ENCODE data around the gene MKNK1.

MKNK1 gene

DNA sequence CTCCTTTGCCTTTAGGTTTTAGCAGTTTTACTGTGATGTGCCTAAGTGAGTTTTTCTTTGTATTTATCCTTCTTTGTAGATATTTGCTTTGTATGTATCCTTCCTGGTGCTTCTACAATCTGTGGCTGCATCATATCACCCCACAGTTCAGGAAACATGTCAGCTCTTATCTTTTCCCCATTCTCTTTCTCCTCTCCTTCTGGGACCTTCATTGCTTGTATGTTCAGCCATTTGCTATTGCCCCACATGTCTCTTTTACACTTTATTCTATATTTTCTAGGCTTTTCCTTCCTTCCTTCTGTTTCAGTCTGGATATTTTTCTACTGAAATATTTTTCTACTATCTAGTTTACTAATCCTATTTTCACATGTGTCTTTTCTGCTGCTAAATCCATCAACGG lies 67.5 kb downstream of the MKNK1 start:
- DNase-seq: no peak

DNA sequence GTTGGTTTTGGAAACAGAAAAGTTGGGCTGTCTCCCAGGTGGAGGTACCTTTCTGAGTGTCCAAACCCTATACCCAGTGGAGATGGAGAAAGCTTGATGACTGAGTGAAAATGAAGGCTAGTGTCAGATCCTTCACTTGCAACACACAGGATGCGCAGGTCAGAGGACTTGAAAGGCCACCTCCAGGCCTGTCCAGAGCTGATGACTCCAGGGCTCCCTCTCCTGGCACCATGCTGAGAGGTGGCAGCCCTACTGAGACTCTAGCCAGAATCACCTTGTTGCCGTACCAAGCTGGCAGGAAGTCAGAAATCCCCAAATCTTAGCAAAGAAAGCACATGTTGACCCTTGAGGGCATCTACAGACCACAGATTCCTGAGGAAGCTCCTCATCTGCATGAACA lies 69.0 kb downstream of the MKNK1 start:
- DNase-seq: no peak

DNA sequence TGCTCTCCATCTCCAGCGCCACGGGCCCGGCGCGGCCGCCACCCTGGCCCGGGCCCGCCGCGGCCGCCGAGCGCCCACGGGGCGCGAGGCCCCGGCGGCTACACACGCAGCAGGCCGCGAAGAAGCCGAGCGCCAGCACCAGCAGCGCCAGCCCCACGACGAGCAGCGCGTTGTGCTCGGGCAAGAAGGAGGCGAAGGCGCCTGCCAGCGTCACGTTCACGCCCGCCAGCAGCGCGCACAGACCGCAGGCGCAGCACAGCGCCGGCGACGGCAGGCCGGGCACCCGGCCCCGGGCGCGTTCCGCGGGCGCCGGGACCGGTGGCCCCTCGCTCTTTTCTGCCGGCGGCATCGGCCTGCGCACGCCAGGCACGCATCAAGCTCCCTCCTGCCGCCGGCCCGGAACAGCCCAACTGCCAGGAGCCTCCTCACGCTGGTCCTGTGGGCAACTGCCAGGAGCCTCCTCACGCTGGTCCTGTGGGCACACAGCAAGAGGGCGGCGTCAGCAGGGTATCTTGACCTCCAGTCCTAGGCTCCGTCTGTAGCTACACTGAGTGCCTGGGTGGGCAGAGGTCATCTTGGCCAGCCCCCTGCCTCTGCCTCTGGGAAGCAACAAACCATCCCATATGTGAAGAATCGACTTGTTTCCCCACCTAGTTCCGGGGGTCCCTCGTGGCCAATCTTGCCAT lies 70.7 kb downstream of the MKNK1 start:
- DNase-seq: peak; percentile 72

DNA sequence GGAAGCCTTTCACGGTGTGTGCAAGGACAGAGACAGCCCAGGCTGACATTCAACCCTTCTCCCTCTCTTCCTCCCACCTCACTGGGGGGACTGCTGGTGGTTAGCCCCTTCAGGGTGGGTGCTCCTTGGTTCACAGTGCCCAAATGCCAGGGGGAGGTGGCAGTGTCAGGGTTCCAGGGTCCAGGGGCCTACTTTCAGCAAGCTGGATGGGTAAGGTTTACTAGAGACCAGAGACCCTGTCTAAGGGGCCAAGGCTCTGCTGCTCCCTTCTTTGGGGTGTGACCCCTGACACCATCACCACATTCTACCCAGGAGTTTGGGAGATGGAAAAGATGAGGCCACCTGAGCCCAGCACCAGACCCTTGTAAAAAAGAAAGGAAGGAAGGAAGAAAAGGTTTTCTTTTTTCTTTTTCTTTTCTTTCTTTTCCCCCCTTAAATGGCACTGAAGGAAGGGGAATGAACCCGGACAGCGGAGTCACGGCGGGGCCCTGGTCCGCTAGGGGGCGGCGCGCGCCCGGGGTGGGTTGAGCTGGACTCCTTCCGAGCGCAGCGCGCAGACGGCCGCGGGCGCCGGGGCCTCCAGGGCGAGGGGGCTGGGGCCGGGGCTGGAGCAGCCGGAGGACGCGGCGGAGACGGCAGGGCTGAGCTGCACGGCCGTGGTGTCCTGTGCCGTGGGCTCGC lies 71.4 kb downstream of the MKNK1 start:
- peak; percentile 82 for DNase-seq

DNA sequence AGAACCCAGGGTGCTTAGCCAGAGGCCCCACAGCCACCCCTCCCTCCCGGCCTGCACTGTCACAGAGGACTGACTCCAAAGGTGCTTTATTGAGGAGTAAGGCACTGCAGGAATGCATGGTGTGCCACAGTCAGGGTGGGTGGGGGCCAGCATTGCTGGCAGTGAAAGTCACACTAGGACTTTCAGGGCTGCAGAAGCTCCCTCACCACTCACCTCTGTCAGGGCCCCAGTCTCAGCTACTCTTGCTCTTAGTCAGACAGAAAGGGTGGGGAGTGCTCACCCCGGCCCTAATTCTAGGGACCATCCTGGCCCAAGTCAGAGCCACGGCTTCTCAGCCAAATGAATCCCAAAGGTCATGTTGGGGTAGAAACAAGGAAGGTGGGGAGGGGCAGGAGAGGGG lies 72.0 kb downstream of the MKNK1 start:
- no peak for DNase-seq

DNA sequence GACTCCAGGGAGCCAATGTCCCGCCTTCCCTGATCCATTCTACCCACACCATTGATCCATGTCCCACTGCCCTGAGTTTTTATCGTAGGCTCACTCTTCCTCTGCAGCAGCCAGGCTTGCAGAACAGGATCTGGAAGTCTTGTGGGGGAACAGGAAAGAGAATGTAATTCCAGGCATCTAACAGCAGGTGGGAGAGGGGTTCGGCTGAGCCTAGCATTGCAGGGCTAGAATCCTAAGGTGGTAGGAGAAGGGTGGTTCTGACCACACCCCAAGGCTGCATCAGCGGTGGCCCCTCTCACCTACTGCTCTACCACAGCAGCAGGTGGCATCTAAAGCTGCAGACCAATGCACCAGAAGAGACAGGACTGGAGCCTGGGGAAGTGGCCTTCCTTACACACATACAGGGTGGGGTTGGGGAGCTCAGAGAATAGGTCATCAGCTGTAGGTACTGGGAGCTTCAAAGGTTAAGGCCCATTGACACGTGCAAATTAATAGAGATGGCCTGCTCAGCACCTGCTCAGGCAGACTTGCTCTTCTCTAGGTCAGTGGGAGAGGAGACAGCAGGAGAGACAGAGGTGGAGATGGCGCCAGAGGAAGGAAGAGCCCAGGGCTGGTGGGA lies 73.2 kb downstream of the MKNK1 start:
- DNase-seq: no peak

DNA sequence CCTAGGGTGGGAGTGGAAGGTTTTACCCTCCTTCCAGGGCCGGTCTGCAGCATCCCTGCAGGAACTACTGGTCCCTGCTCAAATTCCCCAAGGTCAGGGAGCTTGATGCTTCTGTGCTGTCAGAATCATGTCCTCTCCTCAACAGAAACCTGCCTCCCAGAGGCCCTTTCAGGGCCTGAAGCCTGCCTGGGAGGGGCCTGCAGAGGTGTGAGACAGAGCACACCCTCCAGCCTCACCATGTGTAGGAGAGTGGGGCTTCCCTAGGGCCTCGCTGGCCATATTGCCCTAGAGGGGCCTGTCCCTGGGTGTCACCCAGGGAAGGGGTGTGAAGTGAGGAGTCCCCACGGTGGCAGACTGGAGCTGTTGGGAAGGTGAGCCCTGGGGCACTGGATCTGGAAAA lies 73.8 kb downstream of the MKNK1 start:
- no peak for DNase-seq

DNA sequence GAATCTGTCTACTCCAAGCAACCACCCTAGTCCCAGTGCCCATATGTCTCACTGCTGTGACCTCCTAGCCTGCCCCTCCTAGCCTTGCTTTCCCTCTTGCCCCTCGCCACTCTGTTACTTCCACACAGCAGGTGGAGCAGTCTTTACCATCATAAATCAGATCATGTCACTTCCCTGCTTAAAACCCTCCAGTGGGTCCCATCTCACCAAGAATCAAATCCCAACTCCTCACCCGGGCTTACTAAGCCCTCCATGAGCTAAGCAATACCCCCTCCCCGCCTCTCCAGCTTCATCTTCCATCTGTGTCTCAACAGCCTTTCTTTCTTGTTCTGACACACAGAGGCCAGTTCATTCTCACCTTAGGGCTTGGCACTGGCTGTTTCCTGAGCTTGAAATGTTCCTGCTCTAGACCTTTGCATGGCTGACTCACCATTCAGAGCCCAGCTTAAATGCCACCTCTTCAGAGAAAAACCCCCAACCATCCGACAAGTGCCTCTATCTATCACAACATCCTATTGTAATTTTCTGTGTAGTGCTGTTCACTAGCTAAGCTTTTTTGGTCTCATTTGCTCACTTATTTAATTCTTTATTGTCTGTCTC lies 74.9 kb downstream of the MKNK1 start:
- DNase-seq: no peak

DNA sequence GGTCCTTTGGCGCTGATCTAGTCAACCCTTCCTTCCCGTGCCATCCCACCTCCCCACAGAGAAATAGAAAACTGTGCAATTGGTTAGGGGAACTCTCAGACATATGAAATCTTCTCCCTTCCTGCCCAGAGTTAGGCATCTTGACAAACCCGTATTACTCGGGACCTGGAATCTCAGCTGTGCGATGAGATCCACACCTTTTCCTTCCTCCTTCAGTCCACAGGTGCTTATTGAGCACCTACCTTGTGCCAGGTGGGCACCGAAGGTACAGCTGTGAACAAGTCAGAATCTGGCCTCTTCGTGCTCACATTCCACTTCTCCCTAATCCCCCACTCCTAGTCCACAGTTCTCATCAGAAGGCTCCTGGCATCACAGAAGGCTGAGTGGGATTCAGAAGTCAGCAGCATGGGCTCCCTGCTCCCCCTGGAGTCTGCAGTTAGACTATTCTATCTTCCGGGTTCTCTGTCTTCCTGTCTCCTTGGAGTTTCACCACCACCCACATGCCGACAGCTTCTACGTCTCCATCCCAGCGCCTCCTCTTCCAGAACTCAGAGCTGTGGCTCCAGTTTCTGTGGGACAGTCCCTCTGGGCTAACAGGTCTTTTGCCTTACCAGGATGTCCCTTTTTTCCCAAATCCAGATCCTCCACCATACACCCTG lies 75.6 kb downstream of the MKNK1 start:
- DNase-seq: no peak

DNA sequence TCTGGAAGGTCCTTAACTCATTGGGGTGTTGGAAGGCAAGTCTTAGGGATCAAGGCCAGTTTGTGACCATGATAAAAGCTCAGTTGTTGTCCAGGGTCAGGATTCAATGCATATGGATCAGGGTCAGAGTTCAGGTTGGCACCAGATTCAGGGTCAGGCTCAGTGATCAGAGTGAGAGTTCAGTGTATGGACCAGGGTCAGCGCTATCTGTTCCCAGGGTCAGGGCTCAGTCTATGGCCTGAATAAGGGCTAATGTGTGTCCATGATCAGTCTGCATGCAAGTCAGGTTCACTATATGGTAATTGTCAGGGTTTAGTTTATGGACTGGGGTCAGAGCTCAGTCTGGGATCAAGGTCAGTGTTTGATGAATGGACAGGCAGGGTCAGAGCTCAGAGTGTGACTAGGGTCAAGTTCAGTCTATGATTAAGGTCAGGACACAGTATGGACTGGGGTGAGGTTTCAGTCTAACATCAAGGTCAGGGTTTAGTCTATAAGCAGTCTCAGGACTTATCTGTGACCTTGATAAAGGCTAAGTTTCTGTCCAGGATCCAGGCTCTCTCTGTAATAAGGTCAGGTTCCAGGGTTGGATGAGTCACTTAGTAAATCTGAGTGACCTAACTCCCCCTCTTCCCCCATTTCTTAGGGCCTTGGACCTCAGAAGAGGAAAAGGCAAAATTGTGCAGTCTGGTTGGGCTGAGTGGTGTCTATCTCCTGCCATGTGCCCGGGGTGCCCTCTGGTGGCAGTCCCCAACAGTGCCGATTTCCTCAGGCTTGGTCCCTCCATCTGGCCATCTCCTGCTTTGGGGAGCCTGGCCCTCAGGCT lies 76.4 kb downstream of the MKNK1 start:
- peak; percentile 87 for DNase-seq

DNA sequence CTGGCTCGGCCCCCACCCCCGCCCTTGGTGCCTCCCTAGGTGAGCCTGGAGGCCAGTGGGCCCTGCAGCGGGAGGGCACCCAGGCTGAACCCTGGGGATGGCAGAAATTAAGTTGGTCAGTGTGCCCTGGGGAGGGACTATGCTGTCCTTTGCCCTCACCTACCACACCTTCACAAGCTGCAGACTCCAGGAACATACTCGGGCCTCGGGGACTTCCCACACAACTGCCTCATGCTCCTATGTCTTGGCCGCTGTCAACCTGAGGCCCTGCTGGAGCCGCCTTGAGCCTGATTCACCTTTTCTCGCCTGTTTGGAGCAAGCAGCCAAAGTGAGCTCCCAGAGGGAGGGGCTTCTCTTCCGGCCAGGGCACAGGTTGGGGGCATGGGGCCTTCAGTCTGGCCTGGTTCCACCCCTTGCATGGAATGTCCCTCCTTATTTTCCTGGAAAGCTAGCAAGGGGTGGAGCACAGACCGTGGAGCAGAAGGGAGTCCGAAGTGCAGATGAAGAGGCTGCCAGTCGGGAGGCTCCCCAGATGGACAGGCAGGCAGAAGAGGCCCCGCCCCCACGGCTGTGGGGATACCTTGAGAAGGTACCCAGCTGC lies 77.3 kb downstream of the MKNK1 start:
- no peak for DNase-seq

DNA sequence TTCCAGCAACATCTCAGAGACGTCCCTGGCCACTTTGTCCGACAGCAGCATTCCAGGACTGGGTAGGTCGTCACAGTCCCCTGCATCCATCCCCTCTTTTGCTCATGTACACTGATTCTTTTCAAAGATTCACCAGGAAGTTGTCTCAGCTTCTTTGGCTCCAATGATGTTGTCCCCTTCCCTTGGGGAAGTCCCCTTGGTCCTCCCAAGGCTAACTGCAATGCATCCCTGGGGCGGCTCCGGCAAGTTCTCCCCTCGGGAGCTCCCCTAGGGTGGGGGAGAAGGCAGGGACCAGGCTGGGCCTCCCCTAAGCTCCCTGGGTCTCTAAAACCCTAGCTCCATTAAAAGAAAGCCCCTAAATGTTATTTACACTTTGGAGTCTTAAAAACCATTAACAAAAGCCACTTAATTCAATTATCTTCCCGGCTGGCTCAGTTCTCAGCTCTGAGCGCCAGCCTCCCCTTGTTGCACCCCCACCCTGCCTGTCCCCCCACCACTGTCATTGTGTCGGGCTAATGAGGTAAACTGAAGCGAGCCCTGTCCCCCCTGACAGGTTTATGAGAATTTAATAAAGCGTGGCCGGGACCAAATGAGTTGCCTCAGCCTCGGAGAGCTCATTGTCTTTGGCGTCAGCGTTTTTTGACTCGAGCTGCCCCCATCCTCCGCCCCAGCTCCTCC lies 77.9 kb downstream of the MKNK1 start:
- no peak for DNase-seq

DNA sequence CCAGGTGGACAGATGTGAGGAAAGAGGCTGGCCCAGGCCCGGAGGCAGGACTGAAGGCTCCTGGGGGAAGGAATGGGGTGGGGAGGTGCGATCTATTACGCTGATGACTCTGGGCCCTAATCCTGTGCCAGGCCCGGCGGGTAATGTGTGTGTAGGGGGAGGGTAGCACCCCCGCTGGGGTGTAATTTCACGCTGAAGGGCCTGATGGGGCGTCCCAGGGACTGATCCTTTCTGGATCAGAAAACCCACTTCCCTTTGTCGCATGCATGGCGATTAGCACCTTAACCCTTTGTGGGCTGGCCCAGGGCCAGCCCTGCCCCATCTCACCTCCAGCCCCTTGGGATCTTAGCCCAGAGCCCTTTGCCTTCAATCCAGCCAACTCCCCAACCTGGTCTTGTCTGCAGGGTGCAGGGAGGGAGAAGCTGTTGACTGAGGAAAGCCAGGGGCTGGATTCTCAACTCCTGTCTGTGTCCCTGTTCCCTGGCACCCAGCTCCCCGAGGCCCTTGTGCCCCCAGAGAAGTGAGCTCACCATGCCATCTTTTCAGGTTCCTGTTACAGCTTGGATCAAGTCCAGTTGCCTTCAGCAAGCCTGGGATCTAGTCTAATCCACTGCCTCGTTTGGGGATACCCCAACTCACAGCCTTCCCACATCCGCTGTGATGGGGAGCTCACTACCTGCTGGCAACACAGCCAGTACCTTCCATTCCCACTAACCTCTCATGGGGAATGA lies 78.7 kb downstream of the MKNK1 start:
- DNase-seq: no peak

DNA sequence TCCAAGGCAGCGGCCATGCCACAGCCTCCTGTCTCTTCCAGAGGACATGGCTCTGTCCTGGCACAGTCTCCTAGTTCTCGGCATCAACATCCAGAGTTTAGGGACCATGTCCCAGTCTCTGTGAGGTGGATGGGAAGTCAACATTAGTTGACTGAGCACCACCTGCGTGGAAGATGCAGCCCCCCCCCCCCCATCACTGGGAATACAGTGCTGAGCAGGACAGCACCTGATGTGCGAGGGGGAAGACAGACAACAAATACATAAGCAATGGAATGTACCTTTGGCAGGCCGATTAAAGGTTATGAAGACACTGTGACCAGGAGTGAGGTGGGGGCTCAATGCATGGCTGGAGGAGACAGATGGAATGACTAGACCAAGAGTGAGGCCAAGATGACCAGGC lies 79.2 kb downstream of the MKNK1 start:
- no peak for DNase-seq

DNA sequence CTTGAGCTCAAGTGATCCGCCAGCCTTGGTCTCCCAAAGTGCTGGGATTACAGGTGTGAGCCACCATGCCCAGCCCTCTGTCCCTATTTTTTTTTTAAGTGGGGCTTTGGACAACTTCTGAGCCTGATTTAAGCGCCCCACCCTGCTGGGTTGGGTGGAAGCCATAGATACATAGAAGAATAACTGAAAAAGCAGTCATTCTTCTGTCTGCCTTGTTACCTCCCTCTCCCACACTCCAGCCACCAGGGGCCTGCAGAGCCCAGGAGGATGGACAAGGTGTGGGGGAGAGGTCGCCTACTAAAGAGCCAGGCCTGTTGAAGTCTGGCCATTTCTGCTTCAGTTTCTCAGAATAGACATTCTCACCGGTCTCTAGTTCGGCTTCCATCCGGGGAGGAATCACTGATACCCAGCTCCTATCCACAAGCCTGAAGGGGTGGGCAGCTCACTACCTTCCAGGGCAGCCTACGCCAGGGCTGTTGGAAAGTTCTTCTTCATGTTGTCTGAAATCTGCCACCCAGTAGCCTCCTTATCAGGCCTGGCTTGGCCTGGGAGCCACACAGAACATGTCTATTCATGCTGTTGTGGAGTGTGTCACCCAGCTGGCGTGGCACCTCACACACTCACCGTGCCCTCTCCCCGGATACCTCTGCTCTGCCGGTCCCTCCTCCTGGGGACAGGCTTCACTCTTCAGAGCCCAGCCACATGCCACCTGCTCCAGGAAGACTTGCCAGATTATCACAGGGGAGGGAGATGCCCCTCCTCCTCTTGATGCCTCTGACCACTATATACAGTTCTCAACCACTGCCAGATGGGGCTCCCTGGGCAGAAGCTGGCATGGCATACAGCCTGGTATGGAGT lies 80.3 kb downstream of the MKNK1 start:
- no peak for DNase-seq

DNA sequence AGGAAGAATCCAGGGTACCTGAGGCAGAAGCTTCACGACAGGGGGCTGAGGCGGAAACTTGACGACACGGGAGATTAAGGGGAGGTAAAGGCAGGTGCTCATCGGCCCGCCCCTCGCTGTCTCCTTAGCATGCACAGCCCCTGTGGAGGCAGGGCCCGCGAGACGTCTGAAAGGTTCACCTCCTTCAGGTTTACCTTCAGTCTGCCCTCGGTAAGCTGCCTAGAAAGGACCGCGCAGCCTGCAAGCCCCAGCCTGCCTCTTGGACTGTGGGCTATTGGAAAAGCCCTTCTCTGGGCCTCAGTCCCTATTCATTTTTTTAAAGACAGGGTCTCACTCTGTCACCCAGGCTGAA lies 81.1 kb downstream of the MKNK1 start:
- no peak for DNase-seq

DNA sequence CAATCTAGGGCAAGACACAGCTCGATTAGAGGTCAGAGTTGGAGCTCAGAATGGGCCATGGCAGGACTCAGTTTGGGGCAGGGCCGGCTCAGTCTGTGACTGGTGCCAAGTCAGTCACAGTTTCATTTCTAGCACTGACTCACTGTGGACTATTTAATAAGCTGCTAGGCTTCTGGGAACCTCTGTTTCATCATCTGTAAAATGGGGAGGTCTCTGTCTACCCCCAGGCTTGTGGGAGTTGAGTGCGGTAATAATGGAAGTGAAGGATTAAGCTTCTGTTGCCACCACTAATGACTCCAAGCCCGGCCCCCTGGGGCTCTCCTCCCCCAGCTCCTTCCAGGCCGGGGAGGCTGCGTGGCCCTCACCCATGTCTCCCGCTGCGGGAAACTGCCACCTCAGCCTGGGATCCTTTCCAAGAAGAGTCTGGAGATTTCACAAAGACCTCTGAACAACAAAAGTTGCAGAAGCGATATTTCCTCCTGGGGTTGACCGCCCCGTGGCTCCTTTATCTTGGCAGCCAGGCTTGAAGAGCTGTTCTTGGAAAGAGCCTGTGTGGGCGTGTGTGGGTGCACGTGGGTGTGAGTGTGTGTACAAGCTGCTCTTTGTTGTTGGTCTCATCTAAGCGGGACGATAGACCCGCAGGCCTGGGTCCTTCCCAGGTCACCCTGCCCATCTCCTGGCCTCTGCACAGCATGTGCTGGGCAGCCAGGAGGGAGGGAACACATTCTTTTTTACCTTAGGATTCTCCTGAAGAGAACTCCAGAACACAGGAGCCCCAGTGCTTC lies 81.7 kb downstream of the MKNK1 start:
- DNase-seq: no peak

DNA sequence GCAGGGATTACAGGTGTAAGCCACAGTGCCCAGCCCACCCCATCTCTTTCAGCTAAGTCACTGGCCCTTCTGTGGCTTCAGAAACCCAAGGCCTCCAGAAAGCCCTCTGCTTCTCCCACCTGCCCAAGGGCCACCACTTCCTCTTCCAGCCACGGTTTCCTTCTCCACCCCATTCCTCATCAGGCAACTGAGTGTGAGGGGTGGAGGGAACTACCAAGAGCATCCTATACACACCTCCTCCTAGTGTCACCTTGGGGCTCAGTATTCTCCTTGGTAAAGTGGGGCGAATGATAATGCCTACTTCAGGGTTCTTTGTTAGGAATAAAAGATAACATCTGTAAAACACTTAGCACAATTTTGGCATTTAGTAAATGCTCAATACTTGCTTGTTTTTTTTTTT lies 82.7 kb downstream of the MKNK1 start:
- no peak for DNase-seq
